ENCODE results near the gene RPS25.

DNA sequence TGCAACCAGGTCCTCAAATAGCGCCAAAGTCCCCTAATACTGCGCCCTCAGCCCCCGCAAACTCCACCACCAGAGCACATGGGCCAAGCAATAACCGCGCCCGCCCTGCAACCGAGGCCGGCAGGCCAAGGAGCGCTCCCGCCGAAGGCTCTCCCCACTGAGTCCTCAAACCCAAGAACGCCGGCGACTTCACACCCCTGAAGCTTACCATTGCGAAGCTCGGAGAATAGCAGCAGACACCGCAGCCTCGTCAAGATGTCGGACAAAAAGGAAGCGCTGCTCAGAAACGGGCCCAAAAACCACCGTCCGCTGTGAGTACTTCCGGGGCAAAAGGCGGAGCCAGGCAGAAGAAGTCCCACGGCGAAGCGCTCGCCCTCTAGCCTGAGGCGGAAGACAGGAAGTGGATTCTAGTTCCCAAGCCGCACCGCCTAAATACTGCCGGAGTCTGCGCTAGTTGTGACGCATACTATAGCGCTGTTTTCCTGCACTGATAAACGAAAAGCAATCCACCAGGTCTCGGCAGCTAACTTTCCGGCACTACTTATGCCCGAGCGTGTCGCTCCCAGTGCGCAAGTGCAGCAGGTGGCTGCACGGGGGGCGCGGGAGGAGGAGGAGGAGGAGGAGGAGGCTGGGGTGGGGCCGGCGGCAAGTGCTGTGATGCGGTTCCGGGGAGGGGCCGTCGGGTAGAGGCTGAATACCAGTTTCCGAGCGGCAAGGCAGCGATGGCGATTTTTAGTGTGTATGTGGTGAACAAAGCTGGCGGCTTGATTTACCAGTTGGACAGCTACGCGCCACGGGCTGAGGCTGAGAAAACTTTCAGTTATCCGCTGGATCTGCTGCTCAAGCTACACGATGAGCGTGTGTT, at the start of gene RPS25, which contains the start of gene TRAPPC4:
- TF ChIP-seq CTCF (IDR thresholded peaks at IDR 0.05; ENCODE audit: low read depth, low read length, poor library complexity, severe bottlenecking), result peak; percentile 16
- no peak for TF ChIP-seq EZH2phosphoT487 (IDR thresholded peaks at IDR 0.05; ENCODE audit: borderline replicate concordance, low read length)

All from DOHH2 (cell line).